ENCODE measurements around the gene GMIP. TPM values are rescaled to one million over a fixed set of nuclear protein-coding genes. Genes with fewer than 3 reads are reported as not detected.

The GMIP gene
- total and polyA plus RNA-seq, 2 of the 13 experiments (the other 11 are each of a cell fraction or from before 2014, with no cell fraction given): 1.5 to 1.8 TPM

- TF ChIP-seq ZNF552 (CRISPR knock-in tag; IDR thresholded peaks at IDR 0.05; ENCODE audit: borderline replicate concordance) (no peak), HNRNPUL1 (IDR thresholded peaks at IDR 0.05; ENCODE audit: low read depth, low read length) (no peak), RFXANK (CRISPR knock-in tag; IDR thresholded peaks at IDR 0.05) (no peak), KLF16 (CRISPR knock-in tag; IDR thresholded peaks at IDR 0.05) (peak in 1 of 2 experiments; percentile 56; a peak in 1 of 4 replicates), TOE1 (CRISPR knock-in tag; IDR thresholded peaks at IDR 0.05) (no peak), ZNF646 (CRISPR knock-in tag; IDR thresholded peaks at IDR 0.05) (no peak), DMTF1 (CRISPR knock-in tag; IDR thresholded peaks at IDR 0.05) (no peak), WIZ (CRISPR knock-in tag; IDR thresholded peaks at IDR 0.05) (no peak), ZNF780A (CRISPR knock-in tag; IDR thresholded peaks at IDR 0.05) (0 out of 2 replicates have a peak, but pooled peaks have one; percentile 46), HMG20B (CRISPR knock-in tag; conservative IDR thresholded peaks at IDR 0.05) (no peak), ZNF451 (CRISPR knock-in tag; IDR thresholded peaks at IDR 0.05) (no peak), ZNF891 (CRISPR knock-in tag; IDR thresholded peaks at IDR 0.05) (no peak), ZNF329 (CRISPR knock-in tag; IDR thresholded peaks at IDR 0.05; ENCODE audit: low read depth) (0 out of 2 replicates have a peak, but pooled peaks have one; percentile 80), ZNF670 (CRISPR knock-in tag; IDR thresholded peaks at IDR 0.05; ENCODE audit: borderline replicate concordance) (no peak), ZSCAN21 (CRISPR knock-in tag; IDR thresholded peaks at IDR 0.05; ENCODE audit: borderline replicate concordance) (peak; percentile 77; the same call in 1 of the 2 replicates), ETV6 (CRISPR knock-in tag; conservative IDR thresholded peaks at IDR 0.05) (peak; percentile 72)
- TF ChIP-seq, protein P1, sequence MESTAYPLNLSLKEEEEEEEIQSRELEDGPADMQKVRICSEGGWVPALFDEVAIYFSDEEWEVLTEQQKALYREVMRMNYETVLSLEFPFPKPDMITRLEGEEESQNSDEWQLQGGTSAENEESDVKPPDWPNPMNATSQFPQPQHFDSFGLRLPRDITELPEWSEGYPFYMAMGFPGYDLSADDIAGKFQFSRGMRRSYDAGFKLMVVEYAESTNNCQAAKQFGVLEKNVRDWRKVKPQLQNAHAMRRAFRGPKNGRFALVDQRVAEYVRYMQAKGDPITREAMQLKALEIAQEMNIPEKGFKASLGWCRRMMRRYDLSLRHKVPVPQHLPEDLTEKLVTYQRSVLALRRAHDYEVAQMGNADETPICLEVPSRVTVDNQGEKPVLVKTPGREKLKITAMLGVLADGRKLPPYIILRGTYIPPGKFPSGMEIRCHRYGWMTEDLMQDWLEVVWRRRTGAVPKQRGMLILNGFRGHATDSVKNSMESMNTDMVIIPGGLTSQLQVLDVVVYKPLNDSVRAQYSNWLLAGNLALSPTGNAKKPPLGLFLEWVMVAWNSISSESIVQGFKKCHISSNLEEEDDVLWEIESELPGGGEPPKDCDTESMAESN (CRISPR knock-in tag; conservative IDR thresholded peaks at IDR 0.05): peak; percentile 50; the same call in 1 of the 2 replicates
These were observed 20.0 kb upstream of the GMIP start, which contains the start of gene ATP13A1 (continued) for GRCh38 chr19:19663256-19664120.

Measured in HepG2 (cell line).